ENCODE measurements around the gene NDUFB3. TPM values are rescaled to one million over a fixed set of nuclear protein-coding genes. Genes with fewer than 3 reads are reported as not detected.

NDUFB3 gene
- total RNA-seq, 2 donors from 2014 or later = 82.3 to 163 TPM

GRCh38 chr2:201064797-201065329, 6.9 kb upstream of the NDUFB3 start:
- Histone ChIP-seq H3K36me3 (ENCODE audit: control insufficient read depth, insufficient read depth, low read length) (peaks cover 6% of the 10 kb centered on the region), H3K4me1 (ENCODE audit: control insufficient read depth, insufficient read depth, low read length) (no peaks in the 10 kb centered on the region), H3K4me3 (ENCODE audit: low read length) (no peak overlapping the region), H3K27ac (ENCODE audit: low read depth, low read length) (no peak overlapping the region), H3K9me3 (ENCODE audit: control insufficient read depth, low read length) (no peaks in the 10 kb centered on the region), H3K27me3 (ENCODE audit: control insufficient read depth, insufficient read depth, low read length, poor library complexity, severe bottlenecking) (no peaks in the 10 kb centered on the region), H3K9ac (ENCODE audit: extremely low read depth, low read length, poor library complexity, severe bottlenecking) (no peak overlapping the region)
- TF ChIP-seq CTCF (conservative IDR thresholded peaks at IDR 0.05) = no peak
- peaks cover 8% of the 10 kb centered on the region for H3K36me3 Mint-ChIP-seq (ENCODE audit: low read depth)
- no peak for DNase-seq
- no peaks in the 10 kb centered on the region for H3K9me3 Mint-ChIP-seq
- H3K4me3 Mint-ChIP-seq = no peak overlapping the region
- H3K27me3 Mint-ChIP-seq (ENCODE audit: insufficient read depth) = no peaks in the 10 kb centered on the region
- no peak overlapping the region for H3K27ac Mint-ChIP-seq
- WGBS, 2 experiments (ENCODE audit: insufficient coverage in 1 of 2, insufficient read length in 1 of 2) = 83% methylated on average over 1 of the region's 2 CpGs; no CpG with 5 or more reads in 1 of the 2 experiments
- peaks cover 19% of the 10 kb centered on the region for H3K4me1 Mint-ChIP-seq

GRCh38 chr2:201070948-201071478, 788 bp upstream of the NDUFB3 start:
- peak overlapping the region; percentile 95 for H3K27ac Mint-ChIP-seq
- Histone ChIP-seq H3K4me3 (ENCODE audit: low read length) (peak overlapping the region; percentile 99), H3K9me3 (ENCODE audit: control insufficient read depth, low read length) (no peaks in the 10 kb centered on the region), H3K36me3 (ENCODE audit: control insufficient read depth, insufficient read depth, low read length) (no peaks in the 10 kb centered on the region), H3K27me3 (ENCODE audit: control insufficient read depth, insufficient read depth, low read length, poor library complexity, severe bottlenecking) (no peaks in the 10 kb centered on the region), H3K4me1 (ENCODE audit: control insufficient read depth, insufficient read depth, low read length) (no peaks in the 10 kb centered on the region), H3K9ac (ENCODE audit: extremely low read depth, low read length, poor library complexity, severe bottlenecking) (peak overlapping the region; percentile 76), H3K27ac (ENCODE audit: low read depth, low read length) (peak overlapping the region; percentile 52)
- TF ChIP-seq CTCF (conservative IDR thresholded peaks at IDR 0.05) = no peak
- peaks cover 22% of the 10 kb centered on the region for H3K4me1 Mint-ChIP-seq
- 0 to 2% methylated on average over 9 to 21 of the region's 21 CpGs for WGBS, 2 experiments (ENCODE audit: insufficient coverage in 1 of 2, insufficient read length in 1 of 2)
- H3K4me3 Mint-ChIP-seq = peak overlapping the region; percentile 98
- H3K36me3 Mint-ChIP-seq (ENCODE audit: low read depth) = no peaks in the 10 kb centered on the region
- no peak for DNase-seq
- H3K27me3 Mint-ChIP-seq (ENCODE audit: insufficient read depth) = no peaks in the 10 kb centered on the region
- H3K9me3 Mint-ChIP-seq = no peaks in the 10 kb centered on the region

DNA sequence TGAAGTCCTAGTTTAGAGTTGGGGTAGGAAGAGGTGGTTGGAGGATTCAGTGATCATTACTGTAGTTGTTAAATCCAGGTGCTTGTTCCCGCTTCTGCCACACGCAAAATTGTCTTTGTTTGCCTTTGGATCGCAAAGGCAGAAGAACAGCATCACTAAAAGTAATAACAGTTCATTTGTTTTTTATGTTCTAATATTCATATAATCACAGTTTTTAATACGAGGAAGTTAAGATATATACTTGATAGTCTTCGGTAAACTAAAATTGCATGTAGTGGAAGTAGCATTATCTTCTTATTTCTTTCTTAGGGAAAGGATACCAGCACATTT, 365 bp downstream of the NDUFB3 start:
- no peak for DNase-seq
- Histone ChIP-seq H3K9me3 (ENCODE audit: control insufficient read depth, low read length) (no peaks in the 10 kb centered on the region), H3K4me1 (ENCODE audit: control insufficient read depth, insufficient read depth, low read length) (no peaks in the 10 kb centered on the region), H3K36me3 (ENCODE audit: control insufficient read depth, insufficient read depth, low read length) (no peaks in the 10 kb centered on the region), H3K27ac (ENCODE audit: low read depth, low read length) (no peak overlapping the region), H3K4me3 (ENCODE audit: low read length) (peak overlapping the region; percentile 99), H3K9ac (ENCODE audit: extremely low read depth, low read length, poor library complexity, severe bottlenecking) (peak overlapping the region; percentile 76), H3K27me3 (ENCODE audit: control insufficient read depth, insufficient read depth, low read length, poor library complexity, severe bottlenecking) (no peaks in the 10 kb centered on the region)
- Mint-ChIP-seq H3K27me3 (ENCODE audit: insufficient read depth) (no peaks in the 10 kb centered on the region), H3K36me3 (ENCODE audit: low read depth) (no peaks in the 10 kb centered on the region), H3K9me3 (no peaks in the 10 kb centered on the region), H3K4me1 (peaks cover 22% of the 10 kb centered on the region), H3K4me3 (peak overlapping the region; percentile 98), H3K27ac (peak overlapping the region; percentile 95)
- TF ChIP-seq CTCF (conservative IDR thresholded peaks at IDR 0.05) = no peak
- WGBS, 2 experiments (ENCODE audit: insufficient coverage in 1 of 2, insufficient read length in 1 of 2) = 0 to 13% methylated on average over 1 to 4 of the region's 5 CpGs
